Measurements from ENCODE around the gene PHF23.

The PHF23 gene

DNA sequence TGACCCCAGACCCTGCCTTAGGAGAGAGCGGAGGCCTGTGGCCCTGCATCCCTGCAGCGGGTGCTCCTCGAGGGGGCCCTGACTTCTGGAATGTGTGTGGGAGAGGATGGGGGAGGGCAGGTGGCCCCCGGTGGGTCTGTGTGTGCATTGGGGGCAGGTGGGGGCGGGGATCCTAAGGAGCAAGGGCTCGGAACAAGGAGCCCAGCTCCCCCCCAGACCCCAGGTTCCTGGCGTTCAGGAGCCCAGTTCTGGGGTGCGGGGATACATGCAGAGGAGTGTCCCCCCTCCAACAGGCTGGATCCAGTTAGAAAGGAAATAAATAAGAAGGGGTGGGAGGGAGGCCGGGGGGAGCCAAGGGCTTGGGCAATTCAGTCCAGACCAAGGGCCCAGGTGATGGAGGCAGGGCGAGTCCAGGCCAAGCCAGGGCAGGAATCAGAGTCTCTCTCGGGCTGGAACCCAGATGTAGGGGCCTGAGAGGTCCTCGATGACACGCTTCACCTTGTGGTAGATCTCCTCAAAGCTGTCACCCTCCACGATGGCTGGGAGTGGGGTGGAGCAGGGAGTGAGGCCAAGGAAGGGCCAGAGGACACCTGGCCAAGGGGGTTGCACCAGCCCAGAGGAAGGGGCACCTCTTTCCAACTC is 48.9 kb downstream of the PHF23 start:
- Histone ChIP-seq H3K27ac (replicated peaks) (no peak overlapping the region), H3K27me3 (ENCODE audit: insufficient read depth, poor library complexity, severe bottlenecking) (no peaks in the 10 kb centered on the region), H3K4me3 (replicated peaks; ENCODE audit: insufficient read depth, low read length) (no peak overlapping the region)
- TF ChIP-seq, protein P1, sequence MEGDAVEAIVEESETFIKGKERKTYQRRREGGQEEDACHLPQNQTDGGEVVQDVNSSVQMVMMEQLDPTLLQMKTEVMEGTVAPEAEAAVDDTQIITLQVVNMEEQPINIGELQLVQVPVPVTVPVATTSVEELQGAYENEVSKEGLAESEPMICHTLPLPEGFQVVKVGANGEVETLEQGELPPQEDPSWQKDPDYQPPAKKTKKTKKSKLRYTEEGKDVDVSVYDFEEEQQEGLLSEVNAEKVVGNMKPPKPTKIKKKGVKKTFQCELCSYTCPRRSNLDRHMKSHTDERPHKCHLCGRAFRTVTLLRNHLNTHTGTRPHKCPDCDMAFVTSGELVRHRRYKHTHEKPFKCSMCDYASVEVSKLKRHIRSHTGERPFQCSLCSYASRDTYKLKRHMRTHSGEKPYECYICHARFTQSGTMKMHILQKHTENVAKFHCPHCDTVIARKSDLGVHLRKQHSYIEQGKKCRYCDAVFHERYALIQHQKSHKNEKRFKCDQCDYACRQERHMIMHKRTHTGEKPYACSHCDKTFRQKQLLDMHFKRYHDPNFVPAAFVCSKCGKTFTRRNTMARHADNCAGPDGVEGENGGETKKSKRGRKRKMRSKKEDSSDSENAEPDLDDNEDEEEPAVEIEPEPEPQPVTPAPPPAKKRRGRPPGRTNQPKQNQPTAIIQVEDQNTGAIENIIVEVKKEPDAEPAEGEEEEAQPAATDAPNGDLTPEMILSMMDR (IDR thresholded peaks at IDR 0.05; ENCODE audit: insufficient read depth, low read length), result no peak
- TF ChIP-seq GABPA (IDR thresholded peaks at IDR 0.05; ENCODE audit: low read depth) (no peak), POLR2AphosphoS5 (IDR thresholded peaks at IDR 0.05; ENCODE audit: low read depth) (no peak), SPI1 (IDR thresholded peaks at IDR 0.05; ENCODE audit: borderline replicate concordance, low read depth) (no peak), REST (IDR thresholded peaks at IDR 0.05; ENCODE audit: insufficient replicate concordance, low read depth) (no peak)
- DNase-seq (ENCODE audit: low read depth in 1 of 2, low spot score in 1 of 2), result no peak

DNA sequence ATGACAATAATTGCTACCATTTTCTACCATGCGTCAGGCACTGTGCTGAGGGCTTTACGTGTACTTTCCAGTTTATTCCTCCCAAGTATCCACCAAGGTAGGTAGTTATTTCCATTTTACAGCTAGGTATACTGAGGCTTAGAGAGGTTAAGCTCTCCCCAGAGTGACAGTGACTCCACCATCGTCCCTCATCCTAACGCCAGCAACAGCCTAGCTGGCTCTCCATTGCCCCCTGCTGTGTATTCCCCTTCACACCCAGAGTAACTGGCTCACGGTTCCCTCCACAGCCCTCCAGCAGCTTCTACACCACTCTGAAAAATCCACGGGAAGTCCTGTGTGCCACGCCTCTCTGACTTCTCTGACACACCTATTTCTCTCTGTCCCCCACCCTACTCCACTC is 53.0 kb downstream of the PHF23 start:
- no peak overlapping the region for H3K27ac ChIP-seq (replicated peaks)
- TF ChIP-seq GABPA (IDR thresholded peaks at IDR 0.05; ENCODE audit: low read depth) (no peak), POLR2AphosphoS5 (IDR thresholded peaks at IDR 0.05; ENCODE audit: low read depth) (no peak), REST (IDR thresholded peaks at IDR 0.05; ENCODE audit: insufficient replicate concordance, low read depth) (no peak)
- H3K4me3 ChIP-seq (replicated peaks; ENCODE audit: insufficient read depth, low read length), result no peak overlapping the region
- no peaks in the 10 kb centered on the region for H3K27me3 ChIP-seq (ENCODE audit: insufficient read depth, poor library complexity, severe bottlenecking)
- no peak for DNase-seq (ENCODE audit: low read depth in 1 of 2, low spot score in 1 of 2)

Small RNA genes lying within 50 kb of the gene (microRNA-seq; reads per million reads assigned to microRNA genes)
- 1,785 reads per million, percentile 90 among the genes with 10 or more reads in this experiment for gene MIR324
